ENCODE results near the gene FGF14.

The FGF14 gene

GRCh38 chr13:102295316-102296048 lies 106.4 kb downstream of the FGF14 start:
- H3K27ac ChIP-seq (ENCODE audit: insufficient read depth, low read length, poor library complexity, severe bottlenecking): no peak overlapping the region
- H3K36me3 ChIP-seq (ENCODE audit: control insufficient read depth, insufficient read depth, low read length): no peaks in the 10 kb centered on the region
- no peaks in the 10 kb centered on the region for H3K9me3 ChIP-seq (ENCODE audit: control insufficient read depth, low read length)
- H3K27me3 ChIP-seq (replicated peaks; ENCODE audit: control insufficient read depth, insufficient read depth, low read length, poor library complexity, severe bottlenecking): no peaks in the 10 kb centered on the region
- H3K4me3 ChIP-seq (ENCODE audit: insufficient read depth, low read depth, low read length, poor library complexity, severe bottlenecking): no peak overlapping the region
- no peaks in the 10 kb centered on the region for H3K4me1 ChIP-seq (ENCODE audit: control insufficient read depth, insufficient read depth, low read length, poor library complexity, severe bottlenecking)
- DNase-seq: no peak

GRCh38 chr13:102294407-102295018 lies 107.3 kb downstream of the FGF14 start:
- Histone ChIP-seq H3K9me3 (ENCODE audit: control insufficient read depth, low read length) (no peaks in the 10 kb centered on the region), H3K4me3 (ENCODE audit: insufficient read depth, low read depth, low read length, poor library complexity, severe bottlenecking) (no peak overlapping the region), H3K4me1 (ENCODE audit: control insufficient read depth, insufficient read depth, low read length, poor library complexity, severe bottlenecking) (no peaks in the 10 kb centered on the region), H3K27ac (ENCODE audit: insufficient read depth, low read length, poor library complexity, severe bottlenecking) (no peak overlapping the region), H3K36me3 (ENCODE audit: control insufficient read depth, insufficient read depth, low read length) (no peaks in the 10 kb centered on the region), H3K27me3 (replicated peaks; ENCODE audit: control insufficient read depth, insufficient read depth, low read length, poor library complexity, severe bottlenecking) (no peaks in the 10 kb centered on the region)
- no peak for DNase-seq

GRCh38 chr13:102293723-102294122 lies 108.1 kb downstream of the FGF14 start:
- Histone ChIP-seq H3K36me3 (ENCODE audit: control insufficient read depth, insufficient read depth, low read length) (no peaks in the 10 kb centered on the region), H3K4me1 (ENCODE audit: control insufficient read depth, insufficient read depth, low read length, poor library complexity, severe bottlenecking) (no peaks in the 10 kb centered on the region), H3K9me3 (ENCODE audit: control insufficient read depth, low read length) (no peaks in the 10 kb centered on the region), H3K27me3 (replicated peaks; ENCODE audit: control insufficient read depth, insufficient read depth, low read length, poor library complexity, severe bottlenecking) (peaks cover 2% of the 10 kb centered on the region), H3K4me3 (ENCODE audit: insufficient read depth, low read depth, low read length, poor library complexity, severe bottlenecking) (no peak overlapping the region), H3K27ac (ENCODE audit: insufficient read depth, low read length, poor library complexity, severe bottlenecking) (no peak overlapping the region)
- DNase-seq: no peak

- DNase-seq: no peak
- Histone ChIP-seq H3K36me3 (ENCODE audit: control insufficient read depth, insufficient read depth, low read length) (no peaks in the 10 kb centered on the region), H3K27me3 (replicated peaks; ENCODE audit: control insufficient read depth, insufficient read depth, low read length, poor library complexity, severe bottlenecking) (peaks cover 2% of the 10 kb centered on the region), H3K4me1 (ENCODE audit: control insufficient read depth, insufficient read depth, low read length, poor library complexity, severe bottlenecking) (no peaks in the 10 kb centered on the region), H3K9me3 (ENCODE audit: control insufficient read depth, low read length) (no peaks in the 10 kb centered on the region), H3K4me3 (ENCODE audit: insufficient read depth, low read depth, low read length, poor library complexity, severe bottlenecking) (no peak overlapping the region), H3K27ac (ENCODE audit: insufficient read depth, low read length, poor library complexity, severe bottlenecking) (no peak overlapping the region)
These were observed 110.1 kb downstream of the FGF14 start for GRCh38 chr13:102291587-102292218.

GRCh38 chr13:102289606-102290005 lies 112.2 kb downstream of the FGF14 start:
- Histone ChIP-seq H3K4me3 (ENCODE audit: insufficient read depth, low read depth, low read length, poor library complexity, severe bottlenecking) (no peak overlapping the region), H3K27me3 (replicated peaks; ENCODE audit: control insufficient read depth, insufficient read depth, low read length, poor library complexity, severe bottlenecking) (peaks cover 2% of the 10 kb centered on the region), H3K36me3 (ENCODE audit: control insufficient read depth, insufficient read depth, low read length) (no peaks in the 10 kb centered on the region), H3K27ac (ENCODE audit: insufficient read depth, low read length, poor library complexity, severe bottlenecking) (no peak overlapping the region), H3K4me1 (ENCODE audit: control insufficient read depth, insufficient read depth, low read length, poor library complexity, severe bottlenecking) (no peaks in the 10 kb centered on the region), H3K9me3 (ENCODE audit: control insufficient read depth, low read length) (no peaks in the 10 kb centered on the region)
- no peak for DNase-seq

- peaks cover 2% of the 10 kb centered on the region for H3K27me3 ChIP-seq (replicated peaks; ENCODE audit: control insufficient read depth, insufficient read depth, low read length, poor library complexity, severe bottlenecking)
- no peaks in the 10 kb centered on the region for H3K4me1 ChIP-seq (ENCODE audit: control insufficient read depth, insufficient read depth, low read length, poor library complexity, severe bottlenecking)
- no peak overlapping the region for H3K4me3 ChIP-seq (ENCODE audit: insufficient read depth, low read depth, low read length, poor library complexity, severe bottlenecking)
- no peaks in the 10 kb centered on the region for H3K36me3 ChIP-seq (ENCODE audit: control insufficient read depth, insufficient read depth, low read length)
- H3K27ac ChIP-seq (ENCODE audit: insufficient read depth, low read length, poor library complexity, severe bottlenecking): no peak overlapping the region
- H3K9me3 ChIP-seq (ENCODE audit: control insufficient read depth, low read length): no peaks in the 10 kb centered on the region
- no peak for DNase-seq
These were observed 115.5 kb downstream of the FGF14 start for GRCh38 chr13:102286326-102286725.

- H3K4me3 ChIP-seq (ENCODE audit: insufficient read depth, low read depth, low read length, poor library complexity, severe bottlenecking): no peak overlapping the region
- no peak for DNase-seq
- no peak overlapping the region for H3K27ac ChIP-seq (ENCODE audit: insufficient read depth, low read length, poor library complexity, severe bottlenecking)
- H3K4me1 ChIP-seq (ENCODE audit: control insufficient read depth, insufficient read depth, low read length, poor library complexity, severe bottlenecking): no peaks in the 10 kb centered on the region
- H3K36me3 ChIP-seq (ENCODE audit: control insufficient read depth, insufficient read depth, low read length): no peaks in the 10 kb centered on the region
- H3K9me3 ChIP-seq (ENCODE audit: control insufficient read depth, low read length): no peaks in the 10 kb centered on the region
- H3K27me3 ChIP-seq (replicated peaks; ENCODE audit: control insufficient read depth, insufficient read depth, low read length, poor library complexity, severe bottlenecking): no peaks in the 10 kb centered on the region
These were observed 121.5 kb downstream of the FGF14 start for GRCh38 chr13:102280366-102280765.

- no peak for DNase-seq
- Histone ChIP-seq H3K4me1 (ENCODE audit: control insufficient read depth, insufficient read depth, low read length, poor library complexity, severe bottlenecking) (no peaks in the 10 kb centered on the region), H3K9me3 (ENCODE audit: control insufficient read depth, low read length) (no peaks in the 10 kb centered on the region), H3K4me3 (ENCODE audit: insufficient read depth, low read depth, low read length, poor library complexity, severe bottlenecking) (no peak overlapping the region), H3K27ac (ENCODE audit: insufficient read depth, low read length, poor library complexity, severe bottlenecking) (no peak overlapping the region), H3K27me3 (replicated peaks; ENCODE audit: control insufficient read depth, insufficient read depth, low read length, poor library complexity, severe bottlenecking) (no peaks in the 10 kb centered on the region), H3K36me3 (ENCODE audit: control insufficient read depth, insufficient read depth, low read length) (no peaks in the 10 kb centered on the region)
These were observed 124.6 kb downstream of the FGF14 start for GRCh38 chr13:102277286-102277685.

- H3K9me3 ChIP-seq (ENCODE audit: control insufficient read depth, low read length): no peaks in the 10 kb centered on the region
- no peaks in the 10 kb centered on the region for H3K36me3 ChIP-seq (ENCODE audit: control insufficient read depth, insufficient read depth, low read length)
- H3K27ac ChIP-seq (ENCODE audit: insufficient read depth, low read length, poor library complexity, severe bottlenecking): no peak overlapping the region
- DNase-seq: no peak
- H3K4me1 ChIP-seq (ENCODE audit: control insufficient read depth, insufficient read depth, low read length, poor library complexity, severe bottlenecking): no peaks in the 10 kb centered on the region
- no peak overlapping the region for H3K4me3 ChIP-seq (ENCODE audit: insufficient read depth, low read depth, low read length, poor library complexity, severe bottlenecking)
- H3K27me3 ChIP-seq (replicated peaks; ENCODE audit: control insufficient read depth, insufficient read depth, low read length, poor library complexity, severe bottlenecking): no peaks in the 10 kb centered on the region
These were observed 125.4 kb downstream of the FGF14 start for GRCh38 chr13:102276404-102276803.

GRCh38 chr13:102275969-102276368 lies 125.9 kb downstream of the FGF14 start:
- H3K36me3 ChIP-seq (ENCODE audit: control insufficient read depth, insufficient read depth, low read length): no peaks in the 10 kb centered on the region
- DNase-seq: no peak
- no peaks in the 10 kb centered on the region for H3K27me3 ChIP-seq (replicated peaks; ENCODE audit: control insufficient read depth, insufficient read depth, low read length, poor library complexity, severe bottlenecking)
- H3K27ac ChIP-seq (ENCODE audit: insufficient read depth, low read length, poor library complexity, severe bottlenecking): no peak overlapping the region
- no peaks in the 10 kb centered on the region for H3K4me1 ChIP-seq (ENCODE audit: control insufficient read depth, insufficient read depth, low read length, poor library complexity, severe bottlenecking)
- no peaks in the 10 kb centered on the region for H3K9me3 ChIP-seq (ENCODE audit: control insufficient read depth, low read length)
- no peak overlapping the region for H3K4me3 ChIP-seq (ENCODE audit: insufficient read depth, low read depth, low read length, poor library complexity, severe bottlenecking)

Data from effector memory CD4-positive, alpha-beta T cell (primary cell).